Activated CD4-positive, CD25-positive, alpha-beta regulatory T cell treated with anti-CD3 and anti-CD28 coated beads, Interleukin-2, amount 50 U/mL, for 16 hours (primary cell): ENCODE measurements around the gene SIX3.

Source experiments
- DNase-seq: peaks from one replicate; pipeline ENCODE4 v3.0.0-alpha.2; 2020; ENCODE audit warnings: low read depth, low spot score

The SIX3 gene

DNA sequence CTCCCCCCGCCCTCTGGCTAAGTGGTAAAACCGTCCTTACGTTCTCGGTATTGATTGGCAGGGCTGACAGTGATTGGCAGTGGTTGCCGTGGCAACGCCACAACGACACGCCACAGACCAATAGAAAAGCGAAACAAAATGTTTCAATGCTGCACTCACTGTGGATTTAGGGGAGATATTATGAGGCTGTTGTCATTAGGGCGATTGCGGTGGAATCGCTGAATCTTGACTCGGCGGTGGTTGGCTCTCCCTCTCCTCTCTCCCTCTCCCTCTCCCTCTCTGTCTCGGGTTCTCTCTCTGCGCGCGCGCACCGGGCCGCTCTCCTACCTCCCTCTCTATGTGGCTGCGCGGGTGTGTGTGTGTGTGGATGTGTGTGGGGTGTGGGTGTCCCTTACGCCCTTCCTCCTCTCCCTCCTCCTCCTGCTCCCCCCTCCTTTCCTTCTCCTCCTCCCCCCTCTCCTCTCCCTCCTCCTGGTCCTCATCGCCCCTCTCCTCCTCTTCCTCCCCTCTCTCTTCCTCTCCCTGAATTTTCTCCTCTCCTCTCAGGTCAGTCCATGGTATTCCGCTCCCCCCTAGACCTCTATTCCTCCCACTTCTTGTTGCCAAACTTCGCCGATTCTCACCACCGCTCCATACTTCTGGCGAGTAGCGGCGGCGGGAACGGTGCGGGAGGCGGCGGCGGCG, at the start of gene SIX3:
TSS of gene SIX3 (plus strand) at position 152 of the 684 bp plus-strand sequence. CDS start at position 555, 403 bp downstream.
- DNase-seq, result no peak

DNA sequence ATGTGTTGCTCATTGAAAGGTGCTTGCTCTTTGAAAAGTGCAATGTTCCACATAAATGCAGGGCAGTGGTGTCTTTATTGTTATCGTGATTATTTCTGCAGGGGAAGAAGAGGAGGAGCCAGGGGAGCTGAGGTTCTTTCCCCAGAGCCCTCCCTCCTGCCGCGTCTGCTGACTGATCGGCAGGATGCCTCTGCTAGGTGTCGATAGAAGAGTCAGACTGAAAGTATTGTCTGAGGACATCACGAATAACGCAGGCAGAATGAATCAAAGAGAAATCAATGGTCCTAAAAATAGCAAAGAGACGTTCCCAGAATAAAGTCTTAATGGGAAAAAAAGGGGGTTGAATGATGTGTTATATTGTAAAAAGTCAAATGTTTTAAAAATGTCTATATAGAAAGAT, 47.4 kb upstream of the SIX3 start:
- DNase-seq, result no peak

DNA sequence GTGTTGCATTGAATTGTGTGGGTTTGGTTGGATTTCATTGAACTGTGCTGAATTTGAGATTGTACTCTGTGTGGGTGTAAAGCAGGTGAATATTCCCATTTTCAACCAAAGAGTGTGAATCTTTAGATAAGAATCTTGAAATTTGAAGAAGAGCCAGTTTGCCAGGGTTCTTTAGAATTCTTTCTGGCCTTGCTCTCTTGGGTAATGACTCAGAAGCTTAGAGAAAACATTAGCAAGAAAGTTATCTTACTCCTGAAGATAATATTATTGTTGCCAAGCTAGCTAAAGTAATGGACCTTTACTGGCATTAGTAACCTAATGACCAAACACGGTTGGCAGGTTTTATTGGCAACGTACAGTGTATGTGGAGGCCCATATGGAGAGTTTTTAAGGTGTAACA, 46.4 kb upstream of the SIX3 start:
- DNase-seq, result no peak

DNA sequence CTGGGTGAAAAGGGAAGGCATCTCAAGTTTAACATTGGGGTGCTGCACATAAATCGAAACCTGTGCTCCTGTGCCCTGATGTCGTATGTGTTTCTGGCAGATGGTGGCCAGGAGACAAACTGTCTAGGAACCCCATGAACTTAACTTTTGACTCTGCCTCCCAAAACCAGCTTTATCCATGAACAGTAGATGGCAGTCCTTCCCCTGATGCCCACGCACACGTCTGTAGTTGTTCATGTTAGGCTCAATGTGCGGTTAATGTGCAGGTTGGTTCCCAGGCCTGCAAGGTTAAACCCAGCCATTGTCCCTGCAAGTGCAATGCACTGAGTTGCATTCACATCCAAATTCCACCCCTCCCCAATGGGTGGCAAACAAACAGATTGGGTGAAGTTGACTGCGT, 44.1 kb upstream of the SIX3 start:
- DNase-seq, result no peak

DNA sequence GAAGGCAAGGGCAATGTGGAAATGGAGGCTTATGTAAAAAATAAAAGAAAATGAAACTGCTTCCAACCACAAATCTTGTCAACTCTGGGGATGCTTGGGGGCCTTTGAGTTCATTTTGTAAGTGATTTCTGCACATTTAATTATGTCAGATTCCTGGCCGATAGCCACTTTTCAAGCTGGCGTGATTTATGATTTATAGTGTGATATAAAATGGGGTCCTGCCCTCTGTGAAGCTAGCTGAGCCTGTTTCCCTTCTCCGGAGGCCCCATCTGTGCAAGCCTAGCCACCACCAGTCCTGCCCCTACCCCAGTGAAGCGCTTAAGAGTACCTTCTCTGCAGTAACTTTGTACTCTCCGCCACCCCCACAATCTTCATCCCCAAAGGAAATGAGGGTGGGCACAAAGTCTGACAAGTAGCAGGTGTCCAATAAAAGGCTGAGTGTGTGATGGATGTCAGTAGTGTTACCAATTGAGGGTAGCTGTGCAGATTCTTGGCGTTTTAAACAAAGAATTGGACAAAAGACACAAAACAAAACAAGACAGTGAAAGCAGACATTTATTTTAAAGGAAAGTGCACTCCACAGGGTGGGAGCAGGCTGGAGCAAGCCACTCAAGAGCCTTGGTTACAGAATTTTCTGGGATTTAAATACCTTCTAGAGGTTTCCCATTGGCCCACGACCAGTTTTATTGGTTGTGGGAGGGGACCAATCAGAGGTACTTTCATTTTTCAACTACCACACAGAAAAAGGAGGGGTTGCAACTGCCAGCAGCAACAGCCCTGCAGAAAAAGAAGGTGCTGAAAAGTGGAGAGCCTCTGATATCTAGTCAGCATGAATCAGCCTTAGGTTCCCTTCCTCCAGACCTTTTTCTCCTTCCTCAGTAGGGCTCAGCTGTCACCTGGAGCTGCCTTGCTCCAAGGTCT, 39.0 kb upstream of the SIX3 start:
- DNase-seq, result no peak

DNA sequence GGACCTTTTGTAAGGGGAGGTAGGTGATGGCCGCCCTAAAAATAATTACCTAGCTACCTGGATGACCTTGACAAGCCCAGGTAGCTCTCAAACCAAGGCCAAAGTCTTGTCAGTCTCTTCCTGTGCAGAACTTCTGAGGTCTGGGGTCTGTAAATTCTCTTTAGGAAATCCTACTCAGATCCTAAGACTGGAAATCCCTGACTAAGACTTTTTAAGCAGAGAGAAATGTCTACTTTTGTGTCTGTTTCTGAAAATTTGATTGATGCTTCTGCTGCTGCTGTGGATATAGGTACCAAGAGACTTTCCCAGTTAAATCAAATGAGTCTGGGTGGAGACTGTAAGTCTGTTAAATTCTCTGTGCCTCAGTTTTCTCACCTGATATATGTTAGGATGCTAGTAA, 36.9 kb upstream of the SIX3 start:
- no peak for DNase-seq

DNA sequence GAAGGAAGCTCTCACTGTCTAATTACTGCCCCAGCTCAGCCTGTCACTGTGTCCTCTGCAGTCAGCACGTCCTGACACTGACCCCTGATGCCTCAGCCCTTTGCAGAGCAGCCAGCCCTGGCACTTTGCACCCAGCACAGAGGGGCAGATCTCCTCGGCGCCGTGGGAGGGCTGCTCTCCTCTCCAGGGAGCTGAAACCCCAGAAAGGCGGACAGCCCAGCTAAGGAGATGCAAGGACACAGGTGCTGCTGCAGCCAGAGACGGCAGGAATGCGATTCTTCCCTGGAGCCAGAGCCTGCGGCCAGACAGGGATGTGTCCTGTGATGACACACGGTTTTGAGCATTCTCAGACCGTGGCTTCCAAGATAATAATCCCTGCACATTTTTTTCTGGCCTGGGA, 34.5 kb upstream of the SIX3 start:
- DNase-seq, result no peak

DNA sequence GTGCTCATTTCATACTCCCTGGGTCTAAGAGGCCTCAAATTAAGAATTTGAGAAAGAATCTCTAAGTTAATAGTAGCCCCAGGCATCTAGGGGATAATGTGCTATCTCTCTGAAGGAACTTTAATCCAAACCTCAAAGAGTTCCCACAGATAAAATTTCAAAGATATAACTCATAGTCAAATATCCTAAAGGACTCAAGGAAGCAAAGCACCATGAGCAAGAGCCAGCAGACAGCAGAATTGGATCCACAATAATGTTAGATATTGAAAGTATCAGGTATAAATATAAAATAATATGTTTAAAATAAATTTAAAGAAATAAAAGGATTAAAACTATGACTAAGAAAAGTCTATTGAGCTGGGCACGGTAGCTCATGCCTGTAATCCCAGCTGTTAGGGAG, 31.7 kb upstream of the SIX3 start:
- DNase-seq, result no peak

DNA sequence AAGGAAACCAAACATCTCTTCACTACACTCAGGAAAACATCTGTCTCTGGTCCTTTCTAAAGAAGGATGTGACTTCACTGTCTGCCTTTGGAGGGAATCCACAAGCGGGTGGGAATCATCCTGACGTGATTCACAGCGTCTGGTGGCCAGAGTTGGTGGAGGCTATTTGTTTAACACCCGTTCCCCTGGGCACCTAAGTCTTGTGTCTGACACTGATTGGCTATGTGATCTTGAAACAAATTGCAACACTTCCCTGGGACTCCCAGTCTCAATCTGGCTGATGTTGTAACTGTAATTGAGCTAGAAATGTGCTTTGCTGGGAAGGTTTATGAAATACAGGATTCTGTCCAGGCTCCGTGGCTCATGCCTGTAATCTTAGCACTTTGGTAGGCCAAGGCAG, 28.8 kb upstream of the SIX3 start:
- DNase-seq, result no peak

DNA sequence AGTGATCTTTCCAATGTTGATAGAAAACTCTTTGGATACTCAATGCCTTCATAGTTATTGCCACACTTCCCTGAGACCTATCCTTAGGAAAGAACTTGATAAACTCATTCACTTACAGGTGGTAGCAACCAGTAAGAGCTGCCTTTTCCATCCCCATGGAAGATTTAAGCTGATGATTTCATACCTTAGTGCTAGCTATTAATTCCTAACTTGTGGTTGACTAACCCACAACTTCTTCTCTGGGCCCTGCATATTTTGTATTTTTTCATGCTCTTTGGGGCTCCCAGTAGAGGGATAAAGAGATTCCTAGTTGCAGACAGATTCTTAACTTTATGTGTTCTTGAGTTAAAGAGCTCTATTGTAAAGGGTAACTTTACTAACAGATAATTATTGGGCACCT, 25.2 kb upstream of the SIX3 start:
- no peak for DNase-seq

DNA sequence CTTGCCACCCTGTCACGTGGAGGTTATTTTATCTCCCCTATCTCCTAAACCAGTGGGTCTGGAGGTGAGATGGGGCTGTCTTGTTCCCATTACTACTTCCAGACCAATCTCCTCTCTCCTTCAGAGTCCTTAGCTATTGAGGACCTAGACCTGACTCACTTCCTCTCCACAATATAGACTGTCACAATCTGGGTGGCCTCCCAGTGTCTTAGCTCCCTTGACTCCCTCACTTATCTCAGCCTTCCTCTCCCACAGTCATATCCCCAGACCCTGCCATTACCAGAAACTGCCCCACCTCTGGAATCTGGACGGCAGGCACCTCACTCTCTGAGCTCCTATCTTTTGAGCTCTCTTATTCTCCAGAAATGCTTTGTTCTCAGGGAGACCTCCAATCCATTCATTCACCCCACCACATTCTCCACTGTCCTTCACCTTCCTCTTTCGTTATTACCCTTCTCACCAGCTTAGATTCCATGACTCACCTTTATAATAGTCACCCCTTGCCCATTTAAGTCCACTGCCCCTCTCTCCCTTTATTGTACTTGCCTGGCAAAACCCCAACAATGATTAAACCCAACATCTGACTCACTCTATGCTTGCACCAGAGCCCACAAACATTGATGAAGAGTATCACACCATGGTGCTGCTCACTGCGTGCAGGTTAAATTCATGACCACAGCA, 23.3 kb upstream of the SIX3 start:
- no peak for DNase-seq

DNA sequence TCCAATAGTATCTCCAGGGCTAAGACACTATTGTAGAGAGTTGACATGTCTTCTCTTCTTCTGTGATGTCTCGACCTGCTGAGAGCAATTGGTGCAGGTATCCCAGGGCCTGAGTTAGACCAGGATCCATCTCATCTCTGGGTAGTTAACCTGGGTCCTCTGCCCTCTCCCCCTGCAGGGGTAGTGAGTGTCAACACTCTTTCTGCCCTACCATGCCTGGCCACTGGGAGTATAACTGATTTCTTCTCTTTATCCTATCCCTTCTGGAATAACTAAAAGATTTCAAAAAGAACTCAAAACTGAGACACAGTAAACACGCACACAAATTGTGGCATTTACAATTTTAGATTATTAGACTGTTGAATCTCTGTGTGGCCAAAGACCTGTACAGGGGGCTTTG, 20.8 kb upstream of the SIX3 start:
- no peak for DNase-seq

DNA sequence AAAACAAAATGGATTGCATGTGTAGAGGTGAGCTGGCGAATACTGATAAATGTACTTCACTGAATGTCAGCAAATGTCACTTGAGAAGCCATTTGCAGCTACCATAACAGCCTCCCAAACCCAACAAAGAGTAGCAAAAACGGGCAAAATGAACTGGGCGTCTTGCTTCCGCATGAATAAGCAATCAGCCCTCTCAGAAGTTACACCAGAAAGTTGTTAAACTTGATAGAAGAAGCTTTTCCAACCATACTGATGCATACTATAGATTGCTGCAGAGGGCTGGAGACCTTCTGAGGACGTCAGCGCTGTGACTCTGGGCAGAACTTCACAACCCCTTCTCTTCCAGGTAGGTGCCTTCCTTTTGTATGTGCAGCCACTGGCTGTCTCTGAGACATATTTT, 18.7 kb upstream of the SIX3 start:
- DNase-seq, result no peak

DNA sequence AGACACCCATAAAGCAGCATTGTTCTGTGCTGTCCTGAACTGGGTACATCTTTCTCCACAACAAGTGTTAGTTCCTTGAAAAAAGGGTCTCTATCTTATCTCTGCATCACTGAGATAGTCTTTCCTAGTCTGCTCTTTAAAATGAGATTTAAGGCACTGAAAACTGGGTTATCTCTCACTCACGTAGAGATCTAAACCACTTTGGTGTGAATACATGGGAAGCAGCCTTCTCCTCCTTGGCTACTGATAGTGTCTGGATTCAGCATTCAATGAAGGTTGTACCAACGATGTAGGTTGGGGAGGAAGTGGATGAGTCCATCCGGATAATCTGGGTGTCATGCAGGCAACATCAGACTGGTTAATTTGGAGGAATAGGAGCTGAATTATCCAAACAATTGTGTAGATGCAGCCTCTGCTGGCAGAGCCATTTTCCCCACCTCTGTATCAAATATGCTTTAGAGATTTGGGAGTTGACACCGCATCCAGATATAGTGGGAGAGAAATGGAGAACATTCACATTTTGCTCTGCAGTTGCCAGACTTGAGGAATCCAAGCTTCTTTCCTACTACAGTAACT, 15.9 kb upstream of the SIX3 start:
- no peak for DNase-seq

DNA sequence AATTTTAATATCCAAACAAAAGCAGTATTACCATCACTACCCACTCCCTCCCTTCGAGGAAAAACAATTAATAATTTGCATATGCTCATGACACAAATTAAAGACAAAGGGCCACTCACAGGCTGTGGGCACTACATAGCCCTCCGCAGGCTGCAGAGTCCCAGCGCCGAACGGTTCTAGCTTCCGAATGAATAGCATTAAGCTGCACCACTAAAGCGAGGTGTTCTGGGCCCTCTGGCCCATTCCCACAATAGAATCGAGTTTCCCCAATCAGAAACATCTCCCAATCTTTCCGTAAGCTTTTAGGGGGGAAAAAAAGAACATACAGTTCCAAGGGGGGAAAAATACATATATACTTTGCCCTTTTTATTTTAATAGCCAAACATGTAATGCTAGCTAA, 14.5 kb upstream of the SIX3 start:
- no peak for DNase-seq

DNA sequence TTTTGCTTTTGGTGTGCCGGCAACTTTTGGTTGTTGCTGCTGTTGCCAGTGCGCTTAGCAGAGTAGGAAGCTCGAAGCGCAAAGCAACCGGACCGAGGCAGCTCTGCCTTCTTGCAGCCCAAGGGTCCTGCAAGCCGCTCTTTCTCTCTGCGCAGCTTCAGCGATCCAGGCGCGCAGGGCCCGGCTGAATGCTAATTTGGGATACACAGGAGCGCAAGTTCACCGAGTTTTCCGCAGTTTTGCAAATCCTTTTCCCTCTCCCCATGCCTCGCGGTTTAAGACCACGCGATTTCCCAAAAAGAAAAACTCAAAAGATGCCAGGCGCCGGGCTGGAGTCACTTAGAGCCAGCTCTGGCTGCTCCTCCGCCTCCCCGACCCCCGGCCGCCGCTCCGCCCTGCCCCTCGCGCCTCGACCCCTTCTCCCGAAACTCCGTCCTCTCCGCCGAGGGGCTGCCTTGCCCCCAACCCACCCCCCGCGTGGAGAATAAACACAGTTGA, 13.5 kb upstream of the SIX3 start:
- no peak for DNase-seq

DNA sequence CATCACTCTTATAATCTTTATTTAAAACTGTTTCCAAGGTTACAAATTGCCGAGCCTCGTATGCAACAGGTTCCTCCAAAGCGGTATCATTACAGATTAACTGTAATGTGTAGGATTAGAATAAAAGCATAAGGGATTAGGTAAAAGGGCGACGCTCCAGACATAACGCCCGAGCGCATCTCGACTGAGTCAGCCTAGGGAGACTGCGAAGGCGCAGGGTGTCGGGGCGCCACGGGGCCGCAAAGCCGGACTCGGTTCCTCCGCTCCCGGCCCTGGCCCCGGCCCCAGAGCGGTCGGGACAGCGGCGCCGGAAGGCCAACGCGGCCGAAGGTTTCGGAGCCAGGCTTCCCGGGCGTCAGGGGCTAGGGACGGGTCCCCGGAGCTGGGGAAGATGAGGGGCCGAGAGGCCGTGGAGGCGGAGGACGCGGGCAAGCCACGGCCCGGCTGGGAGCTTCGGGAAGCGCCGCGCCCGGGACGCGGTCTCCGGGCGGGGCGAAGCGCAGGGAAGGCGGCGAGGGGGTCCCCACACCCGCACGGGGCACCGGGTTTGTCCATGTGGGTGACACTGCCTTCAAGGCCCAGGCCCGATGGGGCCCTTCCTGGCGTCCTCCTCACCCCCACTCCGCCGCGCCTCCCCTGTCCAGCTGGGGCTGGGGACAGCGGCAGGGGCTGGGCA, 12.9 kb upstream of the SIX3 start:
- DNase-seq, result no peak

DNA sequence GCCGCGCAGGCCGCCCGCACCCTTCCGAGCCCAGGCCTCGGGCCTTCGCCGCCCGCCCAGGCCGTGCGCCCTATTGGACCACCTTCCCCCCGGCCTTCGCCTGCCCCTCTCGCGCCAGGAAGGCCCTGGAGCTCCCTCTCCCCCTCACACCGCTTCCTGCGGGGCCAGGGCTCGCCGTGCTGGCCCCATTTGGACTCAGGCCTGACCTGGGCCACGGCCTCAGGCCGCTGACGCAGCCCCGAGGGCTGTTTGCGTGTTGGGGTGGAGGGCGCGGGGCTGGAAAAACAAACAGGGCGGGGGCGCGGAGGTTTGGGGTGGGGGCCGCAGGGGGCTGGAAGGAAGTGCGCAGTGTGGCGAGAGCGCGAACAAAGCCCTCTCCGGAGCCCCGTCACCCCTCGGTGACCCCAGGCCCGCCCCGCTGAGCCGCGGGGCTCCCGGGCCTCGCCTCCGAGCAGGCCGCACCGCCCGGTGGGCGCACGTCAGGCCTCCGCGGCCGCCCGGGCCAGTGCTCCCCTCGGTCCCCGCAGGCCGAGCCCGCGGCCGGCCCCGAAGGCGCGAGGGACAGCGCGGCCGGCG, 12.3 kb upstream of the SIX3 start:
- DNase-seq, result no peak

DNA sequence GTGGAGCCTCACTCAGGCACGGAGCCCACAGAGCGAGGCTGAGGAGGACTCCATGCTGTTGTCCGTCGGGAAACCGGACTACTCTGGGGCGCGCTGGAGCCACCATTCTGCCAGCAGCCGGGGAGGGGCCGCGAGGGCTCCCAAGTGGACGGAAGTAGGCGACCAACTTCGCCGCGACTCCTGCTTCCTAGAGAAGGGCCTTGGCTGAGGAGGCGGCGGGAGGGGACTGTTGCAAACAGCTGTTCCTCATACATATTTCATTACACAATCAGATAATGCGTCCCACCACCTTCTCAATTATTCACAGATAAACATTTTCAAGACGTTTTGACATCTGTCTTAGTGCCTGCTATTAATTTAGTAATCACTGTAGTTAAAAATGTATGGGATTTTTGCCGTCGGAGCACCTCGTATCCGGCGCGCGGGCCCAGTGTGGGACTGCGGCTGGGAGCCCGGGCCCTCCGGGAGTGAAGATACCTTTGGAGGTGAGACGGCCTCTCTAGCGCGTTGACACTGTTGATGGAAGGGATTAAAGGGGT, 11.7 kb upstream of the SIX3 start:
- no peak for DNase-seq

DNA sequence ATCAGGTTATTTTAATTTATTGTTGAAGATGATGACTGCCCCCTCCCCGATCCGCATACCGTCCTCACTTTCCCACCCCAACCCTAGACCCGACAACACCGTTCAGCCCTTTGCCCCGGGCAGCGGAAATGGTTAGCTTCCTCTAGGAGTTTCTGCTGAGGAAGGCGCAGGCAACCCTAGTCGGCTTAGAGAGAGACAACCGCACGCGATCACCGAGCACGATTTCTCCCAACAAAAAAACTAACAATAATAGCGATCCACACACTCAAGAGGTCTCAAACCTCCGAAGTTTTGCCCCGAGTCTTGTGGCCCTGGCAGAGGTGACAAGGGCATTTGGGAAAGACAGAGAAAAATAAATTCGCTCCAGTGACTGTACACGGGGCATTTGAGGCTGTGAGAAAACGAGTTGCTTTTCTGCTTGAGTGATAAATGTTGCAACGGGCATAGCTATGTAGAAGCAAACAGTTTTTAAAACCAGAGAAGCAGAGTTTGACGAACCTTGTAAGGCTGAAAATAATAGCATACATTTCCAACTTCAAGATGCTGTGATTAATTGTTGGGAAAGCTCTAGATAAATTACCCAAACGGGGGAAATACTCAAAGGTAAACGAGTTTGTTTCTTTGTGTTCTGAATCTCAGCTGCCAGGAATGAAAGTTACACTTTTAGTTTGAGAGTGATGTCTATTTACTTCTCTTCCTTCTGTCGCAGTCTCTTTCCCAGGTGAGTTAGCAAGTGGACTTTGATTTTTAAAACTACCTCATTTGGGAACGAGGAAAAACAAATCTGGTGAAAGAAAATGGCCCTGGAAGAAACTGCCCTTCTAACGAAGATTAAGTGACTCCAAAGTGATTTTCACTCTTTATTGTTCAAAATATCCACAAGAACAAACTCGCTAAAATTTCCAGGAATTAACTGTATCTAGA, 11.0 kb upstream of the SIX3 start:
- no peak for DNase-seq
